H9 (cell line): ENCODE results near the gene CD28. TPM values are rescaled to one million over a fixed set of nuclear protein-coding genes. Genes with fewer than 3 reads are reported as not detected.

Experiments
- DNase-seq: peaks from one replicate; pipeline ENCODE4 v3.0.0-alpha.2; 2017
- H2AFZ ChIP-seq: one replicate; pipeline ENCODE4 v1.6.1; 2013; ENCODE audit warnings: mild to moderate bottlenecking, low read length, control low read depth, moderate library complexity
- H2AK5ac ChIP-seq: 2 replicates; pipeline ENCODE4 v1.6.1; 2013; ENCODE audit warnings: low read length, control low read depth, mixed read lengths; ENCODE audit not compliant: insufficient read length
- H2BK120ac ChIP-seq: one replicate; pipeline ENCODE4 v1.6.1; 2013; ENCODE audit warnings: low read depth, mild to moderate bottlenecking, low read length, control low read depth, inconsistent platforms; ENCODE audit not compliant: poor library complexity, severe bottlenecking
- H2BK12ac ChIP-seq: 2 replicates; pipeline ENCODE4 v1.6.1; 2013; ENCODE audit warnings: low read length, control low read depth, mixed read lengths, low read depth; ENCODE audit not compliant: insufficient read length
- H2BK15ac ChIP-seq: 2 replicates; pipeline ENCODE4 v1.6.1; 2013; ENCODE audit warnings: low read depth, low read length, control low read depth
- H2BK20ac ChIP-seq: one replicate; pipeline ENCODE4 v1.6.1; 2013; ENCODE audit warnings: low read depth, mild to moderate bottlenecking, low read length, control low read depth, inconsistent platforms; ENCODE audit not compliant: poor library complexity, severe bottlenecking
- H2BK5ac ChIP-seq: 2 replicates; pipeline ENCODE4 v1.6.1; 2013; ENCODE audit warnings: low read length, control low read depth, mixed read lengths; ENCODE audit not compliant: insufficient read length
- H3K14ac ChIP-seq: 2 replicates; pipeline ENCODE4 v1.6.1; 2013; ENCODE audit warnings: low read length, control low read depth; ENCODE audit not compliant: insufficient read depth
- H3K18ac ChIP-seq: 2 replicates; pipeline ENCODE4 v1.6.1; 2013; ENCODE audit warnings: low read depth, mild to moderate bottlenecking, mixed read lengths, low read length, control low read depth; ENCODE audit not compliant: insufficient read length
- H3K23ac ChIP-seq: 2 replicates; pipeline ENCODE4 v1.6.1; 2013; ENCODE audit warnings: low read length, control low read depth, mixed read lengths, low read depth; ENCODE audit not compliant: insufficient read length
- H3K23me2 ChIP-seq: 2 replicates; pipeline ENCODE4 v1.6.1; 2013; ENCODE audit warnings: low read depth, mild to moderate bottlenecking, mixed read lengths, low read length, control low read depth; ENCODE audit not compliant: insufficient read length, poor library complexity, severe bottlenecking
- H3K27ac ChIP-seq: 2 replicates; pipeline ENCODE4 v1.5.1; 2013; ENCODE audit warnings: low read length, control low read depth, mixed read lengths, low read depth; ENCODE audit not compliant: insufficient read length
- H3K27me3 ChIP-seq: 2 replicates; pipeline ENCODE4 v1.6.1; 2013; ENCODE audit warnings: low read length, control low read depth, inconsistent platforms; ENCODE audit not compliant: insufficient read depth
- H3K4ac ChIP-seq: 2 replicates; pipeline ENCODE4 v1.6.1; 2013; ENCODE audit warnings: low read depth, mild to moderate bottlenecking, control low read depth, inconsistent platforms, low read length, moderate library complexity
- H3K4me1 ChIP-seq: 2 replicates; pipeline ENCODE4 v1.6.1; 2013; ENCODE audit warnings: low read length, control low read depth, inconsistent platforms; ENCODE audit not compliant: insufficient read depth
- H3K4me2 ChIP-seq: 2 replicates; pipeline ENCODE4 v1.6.1; 2013; ENCODE audit warnings: low read length, control low read depth, mixed read lengths; ENCODE audit not compliant: insufficient read length, insufficient read depth
- H3K56ac ChIP-seq: 2 replicates; pipeline ENCODE4 v1.6.1; 2013; ENCODE audit warnings: low read depth, mild to moderate bottlenecking, mixed read lengths, low read length, control low read depth; ENCODE audit not compliant: insufficient read length
- H3K79me1 ChIP-seq: 2 replicates; pipeline ENCODE4 v1.6.1; 2013; ENCODE audit warnings: low read depth, mild to moderate bottlenecking, moderate library complexity, low read length, control low read depth, inconsistent platforms; ENCODE audit not compliant: insufficient read depth, poor library complexity, severe bottlenecking
- H3K79me2 ChIP-seq: 2 replicates; pipeline ENCODE4 v1.6.1; 2013; ENCODE audit warnings: low read length, control low read depth, inconsistent platforms; ENCODE audit not compliant: insufficient read depth
- H3K9ac ChIP-seq: 2 replicates; pipeline ENCODE4 v1.6.1; 2013; ENCODE audit warnings: low read length, control low read depth, mixed read lengths; ENCODE audit not compliant: insufficient read length; ENCODE audit errors: extremely low read depth
- H3K9me3 ChIP-seq: one replicate; pipeline ENCODE4 v1.6.1; 2013; ENCODE audit warnings: low read depth, low read length, inconsistent platforms; ENCODE audit not compliant: control insufficient read depth
- H3T11ph ChIP-seq: one replicate; pipeline ENCODE4 v1.6.1; 2013; ENCODE audit warnings: mild to moderate bottlenecking, low read length, control low read depth, inconsistent platforms
- H4K20me1 ChIP-seq: one replicate; pipeline ENCODE4 v1.6.1; 2013; ENCODE audit not compliant: control insufficient read depth, insufficient read length, insufficient read depth
- H4K5ac ChIP-seq: 2 replicates; pipeline ENCODE4 v1.6.1; 2013; ENCODE audit warnings: low read depth, mild to moderate bottlenecking, mixed read lengths, low read length, control low read depth; ENCODE audit not compliant: insufficient read length
- H4K8ac ChIP-seq: replicated peaks from 2 replicates; pipeline ENCODE4 v1.6.1; 2013; ENCODE audit warnings: low read length, control low read depth, mixed read lengths, low read depth; ENCODE audit not compliant: insufficient read length
- H4K91ac ChIP-seq: 2 replicates; pipeline ENCODE4 v1.6.1; 2013; ENCODE audit warnings: low read depth, mild to moderate bottlenecking, moderate library complexity, mixed read lengths, low read length, control low read depth; ENCODE audit not compliant: insufficient read length
- H3K27ac Mint-ChIP-seq, 3 experiments: 2 replicates in 2 of 3; 3 replicates in 1 of 3; pipeline ENCODE4 v1.8.0; 2020 to 2021; ENCODE audit warnings: mixed read lengths in 3 of 3, mild to moderate bottlenecking in 1 of 3, moderate library complexity in 1 of 3
- H3K27me3 Mint-ChIP-seq: 2 replicates; pipeline ENCODE4 v1.8.0; 2021; ENCODE audit warnings: low read depth, mild to moderate bottlenecking, moderate library complexity, mixed read lengths
- H3K36me3 Mint-ChIP-seq, 3 experiments: 2 replicates in 2 of 3; 3 replicates in 1 of 3; pipeline ENCODE4 v1.8.0; 2020 to 2021; ENCODE audit warnings: low read depth in 3 of 3, mixed read lengths in 3 of 3; ENCODE audit not compliant: insufficient read depth in 1 of 3
- H3K4me1 Mint-ChIP-seq, 2 experiments: 2 replicates each; pipeline ENCODE4 v1.8.0; 2020; ENCODE audit warnings: mixed read lengths in 2 of 2
- H3K4me3 Mint-ChIP-seq, 2 experiments: 2 replicates in 1 of 2; 3 replicates in 1 of 2; pipeline ENCODE4 v1.8.0; 2020 to 2021; ENCODE audit warnings: mild to moderate bottlenecking in 2 of 2, mixed read lengths in 2 of 2, moderate library complexity in 1 of 2
- H3K9me3 Mint-ChIP-seq, 2 experiments: 2 replicates in 1 of 2; 3 replicates in 1 of 2; pipeline ENCODE4 v1.8.0; 2020; ENCODE audit warnings: mild to moderate bottlenecking in 2 of 2, mixed read lengths in 2 of 2, moderate library complexity in 1 of 2
- WGBS: extraction: QIAGEN DNeasy Blood & Tissue Kit; methylation state at CpG from one replicate; pipeline ENCODE4 v1.1.7; 2013; ENCODE audit warnings: missing lambda C conversion rate, low lambda C conversion rate, mixed read lengths; ENCODE audit not compliant: insufficient read length; ENCODE audit errors: extremely low coverage; 5-methylcytosine and 5-hydroxymethylcytosine counted together
- long read RNA-seq: library from polyadenylated mRNA; unstranded; transcript quantifications from one replicate; pipeline ENCODE4 v2.0.0, GENCODE V29; 2020
- total RNA-seq: library from RNA; stranded (reverse); gene quantifications from 2 replicates; pipeline ENCODE4 v1.2.1, GENCODE V29; 2021
- TF ChIP-seq, protein P1 (sequence below): fragments of 200-600 bp; sonication (generic); conservative IDR thresholded peaks from 3 replicates; pipeline ENCODE4 v1.8.0; 2021; ENCODE audit warnings: antibody characterized with exemption, mild to moderate bottlenecking

The CD28 gene
- not detected in 2 replicates for total RNA-seq
- long read RNA-seq, result 0 reads

DNA sequence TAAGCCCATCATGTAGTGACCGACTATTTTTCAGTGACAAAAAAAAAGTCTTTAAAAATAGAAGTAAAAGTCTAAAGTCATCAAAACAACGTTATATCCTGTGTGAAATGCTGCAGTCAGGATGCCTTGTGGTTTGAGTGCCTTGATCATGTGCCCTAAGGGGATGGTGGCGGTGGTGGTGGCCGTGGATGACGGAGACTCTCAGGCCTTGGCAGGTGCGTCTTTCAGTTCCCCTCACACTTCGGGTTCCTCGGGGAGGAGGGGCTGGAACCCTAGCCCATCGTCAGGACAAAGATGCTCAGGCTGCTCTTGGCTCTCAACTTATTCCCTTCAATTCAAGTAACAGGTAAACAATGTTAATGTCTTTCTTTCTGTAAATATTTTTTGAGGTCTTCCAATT lies at the start of gene CD28:
TSS of gene CD28 (plus strand) at position 237 of the 400 bp plus-strand sequence. CDS start at position 295, 58 bp downstream.
- Histone ChIP-seq H3K4me1 (no peaks in the 10 kb centered on the region), H3K23me2 (no peaks in the 10 kb centered on the region), H4K20me1 (no peaks in the 10 kb centered on the region), H2AK5ac (no peak within 1 kb of the TSS), H4K5ac (no peak within 1 kb of the TSS), H3K79me1 (no peaks in the 10 kb centered on the region), H3K79me2 (no peaks in the 10 kb centered on the region), H3K18ac (no peak within 1 kb of the TSS), H3K23ac (no peak within 1 kb of the TSS), H2BK15ac (no peak within 1 kb of the TSS), H3K27me3 (no peaks in the 10 kb centered on the region), H4K8ac (no peak within 1 kb of the TSS), H3K9me3 (no peaks in the 10 kb centered on the region), H2AFZ (no peak within 1 kb of the TSS), H3T11ph (no peak within 1 kb of the TSS), H3K4me2 (no peak within 1 kb of the TSS), H2BK12ac (no peak within 1 kb of the TSS), H2BK20ac (no peak within 1 kb of the TSS), H2BK120ac (no peak within 1 kb of the TSS), H3K4ac (no peak within 1 kb of the TSS), H3K56ac (no peak within 1 kb of the TSS), H4K91ac (no peak within 1 kb of the TSS), H3K14ac (no peak within 1 kb of the TSS), H3K27ac (no peak within 1 kb of the TSS), H3K9ac (no peak within 1 kb of the TSS), H2BK5ac (no peak within 1 kb of the TSS)
- WGBS, result no CpG with 5 or more reads among the region's 9 CpGs
- Mint-ChIP-seq H3K27ac (no peak within 1 kb of the TSS), H3K4me1 (no peaks in the 10 kb centered on the region), H3K36me3 (no peaks in the 10 kb centered on the region), H3K27me3 (no peaks in the 10 kb centered on the region; the same call in 1 of the 2 replicates), H3K9me3 (peaks cover 0 to 3% of the 10 kb centered on the region in 2 experiments; a peak in 3 of 5 replicates), H3K4me3 (no peak within 1 kb of the TSS)
- TF ChIP-seq, protein P1, sequence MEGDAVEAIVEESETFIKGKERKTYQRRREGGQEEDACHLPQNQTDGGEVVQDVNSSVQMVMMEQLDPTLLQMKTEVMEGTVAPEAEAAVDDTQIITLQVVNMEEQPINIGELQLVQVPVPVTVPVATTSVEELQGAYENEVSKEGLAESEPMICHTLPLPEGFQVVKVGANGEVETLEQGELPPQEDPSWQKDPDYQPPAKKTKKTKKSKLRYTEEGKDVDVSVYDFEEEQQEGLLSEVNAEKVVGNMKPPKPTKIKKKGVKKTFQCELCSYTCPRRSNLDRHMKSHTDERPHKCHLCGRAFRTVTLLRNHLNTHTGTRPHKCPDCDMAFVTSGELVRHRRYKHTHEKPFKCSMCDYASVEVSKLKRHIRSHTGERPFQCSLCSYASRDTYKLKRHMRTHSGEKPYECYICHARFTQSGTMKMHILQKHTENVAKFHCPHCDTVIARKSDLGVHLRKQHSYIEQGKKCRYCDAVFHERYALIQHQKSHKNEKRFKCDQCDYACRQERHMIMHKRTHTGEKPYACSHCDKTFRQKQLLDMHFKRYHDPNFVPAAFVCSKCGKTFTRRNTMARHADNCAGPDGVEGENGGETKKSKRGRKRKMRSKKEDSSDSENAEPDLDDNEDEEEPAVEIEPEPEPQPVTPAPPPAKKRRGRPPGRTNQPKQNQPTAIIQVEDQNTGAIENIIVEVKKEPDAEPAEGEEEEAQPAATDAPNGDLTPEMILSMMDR, result no peak
- DNase-seq, result no peak
